Loucy (cell line): ENCODE measurements around the gene SYNJ1.

ENCODE experiments used
- EZH2phosphoT487 ChIP-seq: fragments of 200-600 bp; IDR thresholded peaks from 2 replicates; pipeline ENCODE4 v1.6.1; 2018; ENCODE audit warnings: antibody characterized with exemption, mild to moderate bottlenecking, moderate library complexity, borderline replicate concordance
- TF ChIP-seq, protein P1 (sequence below): fragments of 200-600 bp; sonication (generic); conservative IDR thresholded peaks from 2 replicates; pipeline ENCODE4 v1.5.1; 2014; ENCODE audit warnings: mild to moderate bottlenecking, antibody characterized with exemption, low read length

DNA sequence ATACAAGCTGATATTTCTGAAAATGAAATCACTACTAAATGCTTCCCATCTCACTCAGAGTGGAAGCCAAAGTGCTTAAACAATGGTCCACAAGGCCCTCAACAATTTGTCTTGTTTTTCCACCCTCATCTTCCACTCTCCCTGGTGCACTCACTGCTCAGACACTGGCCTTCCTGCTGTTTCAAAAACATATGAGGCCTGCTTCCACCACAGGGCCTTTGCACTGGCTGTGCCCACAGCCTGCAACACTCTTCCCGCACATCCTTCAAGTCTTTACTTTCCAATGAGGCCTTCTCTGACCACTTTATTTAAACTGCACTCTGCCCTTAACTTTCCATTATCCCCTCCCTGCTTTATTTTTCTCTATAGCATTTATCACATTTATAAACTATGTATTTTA, 53.8 kb downstream of the SYNJ1 start:
- TF ChIP-seq EZH2phosphoT487 = no peak
- TF ChIP-seq, protein P1, sequence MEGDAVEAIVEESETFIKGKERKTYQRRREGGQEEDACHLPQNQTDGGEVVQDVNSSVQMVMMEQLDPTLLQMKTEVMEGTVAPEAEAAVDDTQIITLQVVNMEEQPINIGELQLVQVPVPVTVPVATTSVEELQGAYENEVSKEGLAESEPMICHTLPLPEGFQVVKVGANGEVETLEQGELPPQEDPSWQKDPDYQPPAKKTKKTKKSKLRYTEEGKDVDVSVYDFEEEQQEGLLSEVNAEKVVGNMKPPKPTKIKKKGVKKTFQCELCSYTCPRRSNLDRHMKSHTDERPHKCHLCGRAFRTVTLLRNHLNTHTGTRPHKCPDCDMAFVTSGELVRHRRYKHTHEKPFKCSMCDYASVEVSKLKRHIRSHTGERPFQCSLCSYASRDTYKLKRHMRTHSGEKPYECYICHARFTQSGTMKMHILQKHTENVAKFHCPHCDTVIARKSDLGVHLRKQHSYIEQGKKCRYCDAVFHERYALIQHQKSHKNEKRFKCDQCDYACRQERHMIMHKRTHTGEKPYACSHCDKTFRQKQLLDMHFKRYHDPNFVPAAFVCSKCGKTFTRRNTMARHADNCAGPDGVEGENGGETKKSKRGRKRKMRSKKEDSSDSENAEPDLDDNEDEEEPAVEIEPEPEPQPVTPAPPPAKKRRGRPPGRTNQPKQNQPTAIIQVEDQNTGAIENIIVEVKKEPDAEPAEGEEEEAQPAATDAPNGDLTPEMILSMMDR = no peak
